MCF 10A (cell line): ENCODE measurements around the gene SMYD3. TPM values are rescaled to one million over a fixed set of nuclear protein-coding genes. Genes with fewer than 3 reads are reported as not detected.

ENCODE experiments used
- BruUV-seq: library from RNA; stranded (reverse); fragments of 400-500 nt; replicated peaks from 2 replicates; lab custom pipeline; 2021; lab: Mats Ljungman, UMichigan
- CTCF ChIA-PET: fragments of 300-600 bp; sonication (Branson Sonifier 250); formaldehyde crosslinking; extraction: SDS; loops from one replicate; lab custom pipeline; 2021; ENCODE audit warnings: antibody characterized with exemption, inconsistent platforms; lab: Yijun Ruan, JAX
- POLR2A ChIA-PET: fragments of 300-600, 350-650 bp; sonication (Branson Sonifier 250); formaldehyde crosslinking; extraction: SDS; loops from one replicate; lab custom pipeline; 2020; ENCODE audit warnings: antibody characterized with exemption, inconsistent platforms; lab: Yijun Ruan, JAX
- DNase-seq: peaks from one replicate; pipeline ENCODE4 v3.0.0-alpha.2; 2018; ENCODE audit not compliant: unreplicated experiment
- H3K27ac Mint-ChIP-seq: one replicate; pipeline ENCODE4 v1.8.0; 2022; ENCODE audit warnings: mild to moderate bottlenecking, low read depth, mixed read lengths; ENCODE audit not compliant: unreplicated experiment
- H3K27me3 Mint-ChIP-seq: one replicate; pipeline ENCODE4 v1.8.0; 2022; ENCODE audit warnings: mixed read lengths; ENCODE audit not compliant: insufficient read depth, unreplicated experiment
- H3K36me3 Mint-ChIP-seq: one replicate; pipeline ENCODE4 v1.8.0; 2022; ENCODE audit warnings: mild to moderate bottlenecking, moderate library complexity, mixed read lengths; ENCODE audit not compliant: insufficient read depth, unreplicated experiment
- H3K4me1 Mint-ChIP-seq: one replicate; pipeline ENCODE4 v1.8.0; 2022; ENCODE audit warnings: mixed read lengths; ENCODE audit not compliant: insufficient read depth, unreplicated experiment
- H3K4me3 Mint-ChIP-seq: one replicate; pipeline ENCODE4 v1.8.0; 2022; ENCODE audit warnings: mild to moderate bottlenecking, moderate library complexity, mixed read lengths; ENCODE audit not compliant: unreplicated experiment
- H3K9me3 Mint-ChIP-seq: one replicate; pipeline ENCODE4 v1.8.0; 2022; ENCODE audit warnings: mixed read lengths; ENCODE audit not compliant: unreplicated experiment
- CTCF ChIP-seq: fragments of 200-600 bp; IDR thresholded peaks from one replicate; pipeline ENCODE4 v1.8.0; 2022; ENCODE audit warnings: antibody characterized with exemption, mild to moderate bottlenecking; ENCODE audit not compliant: unreplicated experiment
- intact Hi-C: fragments of 100-400 bp; cut with micrococcal nuclease; formaldehyde crosslinking; loops from 2 replicates; pipeline ENCODE4 v1.14.1; 2022
- total RNA-seq: library from RNA; stranded (reverse); gene quantifications from 2 replicates; pipeline ENCODE4 v1.2.3, GENCODE V29; 2022

Gene SMYD3
- total RNA-seq, 1 experiment from 2014 or later = 26.9 TPM

GRCh38 chr1:245878585-245878984 lies 628.5 kb downstream of the SMYD3 start:
- intact Hi-C loops = no loop called here
- Mint-ChIP-seq H3K4me3 (no peak overlapping the region), H3K27ac (no peak overlapping the region), H3K27me3 (no peaks in the 10 kb centered on the region), H3K36me3 (no peaks in the 10 kb centered on the region), H3K4me1 (peaks cover 10% of the 10 kb centered on the region), H3K9me3 (no peaks in the 10 kb centered on the region)
- DNase-seq = no peak
- ChIA-PET CTCF (interaction anchor here (0.7 to 1.0 kb wide), 3 partner anchors 9 to 1753 kb away, joined by 3 read pairs; no protein-coding TSS in a partner anchor), POLR2A (no interaction called here)
- no TSS peak for BruUV-seq
- TF ChIP-seq CTCF = no peak

GRCh38 chr1:245877976-245878375 lies 629.1 kb downstream of the SMYD3 start:
- peaks cover 10% of the 10 kb centered on the region for H3K4me1 Mint-ChIP-seq
- no peak overlapping the region for H3K27ac Mint-ChIP-seq
- no peaks in the 10 kb centered on the region for H3K27me3 Mint-ChIP-seq
- H3K36me3 Mint-ChIP-seq = no peaks in the 10 kb centered on the region
- intact Hi-C loops = no loop called here
- H3K9me3 Mint-ChIP-seq = no peaks in the 10 kb centered on the region
- no peak for DNase-seq
- no peak overlapping the region for H3K4me3 Mint-ChIP-seq
- BruUV-seq = no TSS peak
- TF ChIP-seq CTCF = no peak
- ChIA-PET POLR2A (no interaction called here), CTCF (no interaction called here)

- Mint-ChIP-seq H3K4me1 (peaks cover 10% of the 10 kb centered on the region), H3K36me3 (no peaks in the 10 kb centered on the region), H3K4me3 (no peak overlapping the region), H3K27me3 (no peaks in the 10 kb centered on the region), H3K9me3 (no peaks in the 10 kb centered on the region), H3K27ac (no peak overlapping the region)
- no TSS peak for BruUV-seq
- intact Hi-C loops = no loop called here
- CTCF ChIA-PET = interaction anchor here (1.1 kb wide), 1 partner anchor 134 kb away, joined by 3 read pairs; no protein-coding TSS in a partner anchor
- POLR2A ChIA-PET = interaction anchor here (1.0 kb wide), 1 partner anchor 12 kb away, joined by 4 read pairs; no protein-coding TSS in a partner anchor
- no peak for TF ChIP-seq CTCF
- DNase-seq = no peak
Measured at GRCh38 chr1:245876586-245876985, 630.5 kb downstream of the SMYD3 start.

GRCh38 chr1:245875581-245876261 lies 631.4 kb downstream of the SMYD3 start:
- no peaks in the 10 kb centered on the region for H3K36me3 Mint-ChIP-seq
- no peaks in the 10 kb centered on the region for H3K27me3 Mint-ChIP-seq
- peaks cover 5% of the 10 kb centered on the region for H3K4me1 Mint-ChIP-seq
- intact Hi-C loops = no loop called here
- H3K4me3 Mint-ChIP-seq = no peak overlapping the region
- no TSS peak for BruUV-seq
- no peak for DNase-seq
- ChIA-PET CTCF (interaction anchor here (0.5 to 1.1 kb wide), 2 partner anchors 135 to 611 kb away, joined by 3 read pairs; no protein-coding TSS in a partner anchor), POLR2A (interaction anchor here (1.0 kb wide), 1 partner anchor 13 kb away, joined by 4 read pairs; no protein-coding TSS in a partner anchor)
- no peaks in the 10 kb centered on the region for H3K9me3 Mint-ChIP-seq
- no peak for TF ChIP-seq CTCF
- H3K27ac Mint-ChIP-seq = no peak overlapping the region
